C4-2B (cell line): ENCODE data around the gene CCDC88B.

Experiments used
- CTCF ChIP-seq: fragments of 450-650 bp; conservative IDR thresholded peaks from 2 replicates; pipeline ENCODE4 v1.5.1; 2017; ENCODE audit warnings: mild to moderate bottlenecking
- ZFX ChIP-seq: fragments of 450-650 bp; IDR thresholded peaks from 2 replicates; pipeline ENCODE4 v1.6.1; 2017

DNA sequence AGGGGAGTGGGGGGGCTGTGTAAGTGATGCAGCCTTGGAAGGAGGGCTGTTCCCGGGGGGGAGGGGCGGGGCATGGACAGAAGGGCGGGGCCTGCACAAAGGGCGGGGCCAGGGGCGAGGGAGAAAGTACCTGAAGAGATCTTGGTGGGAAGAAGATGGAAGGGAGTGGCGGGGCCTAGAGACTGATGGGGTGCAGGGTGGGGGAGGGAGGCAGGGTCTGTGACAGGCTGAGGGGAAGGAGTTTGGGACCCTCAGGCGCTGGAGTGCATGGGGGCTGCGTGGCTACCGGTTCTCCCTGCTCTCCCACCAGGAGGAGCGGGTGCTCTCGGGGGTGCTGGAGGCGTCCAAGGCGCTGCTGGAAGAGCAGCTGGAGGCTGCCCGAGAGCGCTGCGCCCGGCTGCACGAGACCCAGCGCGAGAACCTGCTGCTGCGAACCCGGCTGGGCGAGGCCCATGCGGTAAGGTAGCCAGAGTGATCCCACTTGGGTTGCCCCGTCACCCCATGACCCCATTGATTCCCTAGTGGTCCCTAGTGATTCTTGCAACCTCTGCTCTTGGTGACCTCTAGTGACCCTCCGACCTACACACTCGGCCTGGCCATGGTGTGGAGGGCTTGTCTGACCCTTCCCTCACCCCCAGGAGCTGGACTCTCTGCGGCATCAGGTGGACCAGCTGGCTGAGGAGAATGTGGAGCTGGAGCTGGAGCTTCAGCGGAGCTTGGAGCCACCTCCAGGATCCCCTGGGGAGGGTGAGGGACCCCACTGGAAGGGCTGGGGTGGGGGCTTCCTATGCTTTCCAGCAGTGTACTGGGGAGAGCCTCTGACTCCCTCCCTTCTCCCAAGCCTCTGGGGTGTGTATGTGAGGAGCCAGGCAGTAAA, 3.1 kb downstream of the CCDC88B start:
- TF ChIP-seq CTCF (no peak), ZFX (no peak)
